ENCODE measurements around the gene MTCH2. TPM values are rescaled to one million over a fixed set of nuclear protein-coding genes. Genes with fewer than 3 reads are reported as not detected.

Gene MTCH2
- total RNA-seq, 1 donor from 2014 or later, result 75.7 TPM

- Mint-ChIP-seq H3K9me3 (ENCODE audit: low read depth) (no peaks in the 10 kb centered on the region), H3K4me1 (ENCODE audit: low read depth) (peaks cover 8% of the 10 kb centered on the region), H3K27ac (no peak overlapping the region), H3K4me3 (ENCODE audit: low read depth) (no peak overlapping the region), H3K36me3 (ENCODE audit: insufficient read depth) (peaks cover 15% of the 10 kb centered on the region), H3K27me3 (no peaks in the 10 kb centered on the region)
- no peak for DNase-seq (ENCODE audit: low spot score, unreplicated experiment)
- TF ChIP-seq CTCF (IDR thresholded peaks at IDR 0.05; ENCODE audit: unreplicated experiment), result no peak
These were observed 71.6 kb downstream of the MTCH2 start for GRCh38 chr11:47570651-47571356.

DNA sequence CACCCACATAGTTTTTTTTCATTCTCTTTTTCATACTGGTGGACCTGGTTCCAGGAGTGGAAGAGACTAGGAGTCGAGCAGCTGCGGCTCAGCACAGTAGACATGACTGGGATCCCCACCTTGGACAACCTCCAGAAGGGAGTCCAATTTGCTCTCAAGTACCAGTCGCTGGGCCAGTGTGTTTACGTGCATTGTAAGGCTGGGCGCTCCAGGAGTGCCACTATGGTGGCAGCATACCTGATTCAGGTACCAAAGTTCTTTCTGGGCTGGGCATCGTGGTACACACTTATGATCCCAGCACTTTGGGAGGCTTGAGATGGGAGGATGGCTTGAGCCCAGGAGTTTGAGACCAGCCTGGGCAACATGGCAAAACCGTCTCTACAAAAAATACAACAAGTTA lies 72.7 kb downstream of the MTCH2 start:
- H3K27ac Mint-ChIP-seq, result no peak overlapping the region
- H3K4me3 Mint-ChIP-seq (ENCODE audit: low read depth), result no peak overlapping the region
- peaks cover 13% of the 10 kb centered on the region for H3K36me3 Mint-ChIP-seq (ENCODE audit: insufficient read depth)
- H3K9me3 Mint-ChIP-seq (ENCODE audit: low read depth), result no peaks in the 10 kb centered on the region
- TF ChIP-seq CTCF (IDR thresholded peaks at IDR 0.05; ENCODE audit: unreplicated experiment), result no peak
- no peaks in the 10 kb centered on the region for H3K27me3 Mint-ChIP-seq
- peaks cover 8% of the 10 kb centered on the region for H3K4me1 Mint-ChIP-seq (ENCODE audit: low read depth)
- no peak for DNase-seq (ENCODE audit: low spot score, unreplicated experiment)

Other genes starting within 250 kb of the MTCH2 start
- gene SLC39A13, start 234.0 kb downstream of the MTCH2 start, total RNA-seq, result 38.3 and 42.4 TPM in 2 replicates
- 101 and 103 TPM in 2 replicates for gene PSMC3, start 216.1 kb downstream of the MTCH2 start, total RNA-seq
- 0.42 and 0.81 TPM in 2 replicates for gene RAPSN, start 193.4 kb downstream of the MTCH2 start, total RNA-seq
- 161 and 163 TPM in 2 replicates for gene CELF1, start 89.4 kb downstream of the MTCH2 start, total RNA-seq
- 45.6 and 47.6 TPM in 2 replicates for gene PTPMT1, start 77.0 kb downstream of the MTCH2 start, total RNA-seq
- gene KBTBD4, start 63.6 kb downstream of the MTCH2 start, total RNA-seq, result 16.6 and 18.1 TPM in 2 replicates
- 102 and 109 TPM in 2 replicates for gene NDUFS3, start 63.5 kb downstream of the MTCH2 start, total RNA-seq
- gene FAM180B, start 55.9 kb downstream of the MTCH2 start, total RNA-seq, result 0.26 and 0.29 TPM in 2 replicates
- 2.5 and 4.0 TPM in 2 replicates for gene C1QTNF4, start 48.1 kb downstream of the MTCH2 start, total RNA-seq
- gene AGBL2, start 72.8 kb upstream of the MTCH2 start, total RNA-seq, result 6.1 and 8.2 TPM in 2 replicates
- gene FNBP4, start 124.8 kb upstream of the MTCH2 start, total RNA-seq, result 136 TPM in 2 replicates
- gene NUP160, start 205.8 kb upstream of the MTCH2 start, total RNA-seq, result 80.7 and 82.7 TPM in 2 replicates

All from progenitor cell of endocrine pancreas (in vitro differentiated cells).